HepG2 (cell line): Measurements from ENCODE around the gene TMEM269. TPM values are rescaled to one million over a fixed set of nuclear protein-coding genes. Genes with fewer than 3 reads are reported as not detected.

Experiments used
- ATAC-seq: fragments of 200-7000 bp; cut with Tn5 transposase; 3 replicates; pipeline ENCODE4 v1.9.1; 2020; ENCODE audit warnings: mild to moderate bottlenecking, moderate library complexity
- BruUV-seq: library from RNA; stranded (reverse); fragments of 400-500 nt; replicated peaks from 2 replicates; lab custom pipeline; 2021; lab: Mats Ljungman, UMichigan
- CTCF ChIA-PET: fragments of 300-600 bp; formaldehyde crosslinking; extraction: SDS; loops from one replicate; lab custom pipeline; 2021; ENCODE audit warnings: low total read pairs, inconsistent platforms, low intra/inter-chr PET ratio; lab: Yijun Ruan, JAX
- POLR2A ChIA-PET: fragments of 350-600 bp; sonication (Branson Sonifier 250); formaldehyde crosslinking; loops from one replicate; lab custom pipeline; 2020; ENCODE audit warnings: antibody characterized with exemption, inconsistent platforms; lab: Yijun Ruan, JAX
- DNase-seq: peaks from one replicate; pipeline ENCODE4 v3.0.0-alpha.2; 2015; ENCODE audit warnings: low spot score
- FAIRE-seq: peaks from 3 replicates; lab custom pipeline; 2011; peaks lifted over from hg19 to GRCh38; lab: Jason Lieb, UNC
- H2AFZ ChIP-seq: one replicate; pipeline ENCODE4 v1.6.1; 2011; ENCODE audit warnings: low read length, inconsistent platforms
- H3K27ac ChIP-seq: fragments of 300-600 bp; 3 replicates; pipeline ENCODE4 v1.8.0; 2011; ENCODE audit warnings: mixed run types, mild to moderate bottlenecking, mixed read lengths, low read length, inconsistent platforms; ENCODE audit not compliant: insufficient read depth; ENCODE audit errors: extremely low read length
- H3K27me3 ChIP-seq, 2 experiments: fragments of 200-600 bp in 1 of 2; 2 replicates in 1 of 2; 3 replicates in 1 of 2; pipeline versions ENCODE4 v1.6.0 to v1.8.0; 2011; ENCODE audit warnings: low read length in 2 of 2, mild to moderate bottlenecking in 2 of 2, moderate library complexity in 2 of 2, inconsistent platforms in 1 of 2; ENCODE audit not compliant: insufficient read depth in 2 of 2, control insufficient read depth in 1 of 2
- H3K36me3 ChIP-seq, 2 experiments: fragments of 200-600 bp in 1 of 2; replicated peaks in 1 of 2; 2 replicates in 1 of 2; 3 replicates in 1 of 2; pipeline versions ENCODE4 v1.5.1 to v1.8.0; 2011; ENCODE audit warnings: low read length in 2 of 2, inconsistent platforms in 1 of 2; ENCODE audit not compliant: insufficient read depth in 2 of 2, control insufficient read depth in 1 of 2
- H3K4me1 ChIP-seq: 2 replicates; pipeline ENCODE4 v1.5.1; 2012; ENCODE audit warnings: low read length, inconsistent platforms; ENCODE audit not compliant: insufficient read depth
- H3K4me2 ChIP-seq: 2 replicates; pipeline ENCODE4 v1.6.0; 2011; ENCODE audit warnings: low read depth, low read length, inconsistent platforms
- H3K4me3 ChIP-seq, 3 experiments: fragments of 200-600 bp in 1 of 3; sonication (generic), shearing (Covaris generic) in 1 of 3; replicated peaks in 1 of 3; 2 replicates each; pipeline ENCODE4 v1.5.1; 2011 to 2016; ENCODE audit warnings: low read length in 3 of 3, inconsistent platforms in 2 of 3, low read depth in 2 of 3, mild to moderate bottlenecking in 2 of 3, control low read depth in 1 of 3, mixed read lengths in 1 of 3; ENCODE audit not compliant: insufficient read depth in 1 of 3
- H3K79me2 ChIP-seq: one replicate; pipeline ENCODE4 v1.6.1; 2011; ENCODE audit warnings: low read length, inconsistent platforms; ENCODE audit not compliant: insufficient read depth
- H3K9ac ChIP-seq: 2 replicates; pipeline ENCODE4 v1.6.0; 2011; ENCODE audit warnings: mild to moderate bottlenecking, low read depth, low read length, inconsistent platforms; ENCODE audit not compliant: insufficient read depth
- H3K9me3 ChIP-seq: 2 replicates; pipeline ENCODE4 v1.5.1; 2012; ENCODE audit warnings: mild to moderate bottlenecking, low read length
- H4K20me1 ChIP-seq: 2 replicates; pipeline ENCODE4 v1.6.0; 2011; ENCODE audit warnings: inconsistent platforms, mild to moderate bottlenecking, low read length, moderate library complexity; ENCODE audit not compliant: insufficient read depth
- DMAP1 ChIP-seq: IDR thresholded peaks from 2 replicates; pipeline ENCODE4 v1.6.1; 2016
- DNMT1 ChIP-seq: sonication (generic); formaldehyde crosslinking; IDR thresholded peaks from 2 replicates; pipeline ENCODE4 v1.5.1; 2020; ENCODE audit warnings: mild to moderate bottlenecking, missing genetic modification reagents
- EHMT2 ChIP-seq: fragments of 200-600 bp; sonication (generic); IDR thresholded peaks from 2 replicates; pipeline ENCODE4 v1.7.0; 2017; ENCODE audit warnings: antibody characterized with exemption, low read depth, low read length, borderline replicate concordance
- KLF12 ChIP-seq: sonication (generic); formaldehyde crosslinking; IDR thresholded peaks from 2 replicates; pipeline ENCODE4 v1.4.0; 2020; ENCODE audit warnings: missing genetic modification reagents, borderline replicate concordance
- NBN ChIP-seq: fragments of 450-650 bp; conservative IDR thresholded peaks from 2 replicates; pipeline ENCODE4 v1.6.1; 2017
- PAF1 ChIP-seq: IDR thresholded peaks from 2 replicates; pipeline ENCODE4 v1.6.1; 2016; ENCODE audit warnings: missing genetic modification reagents, missing compliant biosample characterization
- SKI ChIP-seq: fragments of 450-650 bp; IDR thresholded peaks from one replicate; pipeline ENCODE4 v1.6.1; 2018; ENCODE audit warnings: mild to moderate bottlenecking; ENCODE audit not compliant: partially characterized antibody
- ZKSCAN5 ChIP-seq: sonication (generic); formaldehyde crosslinking; IDR thresholded peaks from 2 replicates; pipeline ENCODE4 v1.5.1; 2020; ENCODE audit warnings: mild to moderate bottlenecking, missing genetic modification reagents
- ZNF10 ChIP-seq: sonication (generic); formaldehyde crosslinking; IDR thresholded peaks from 2 replicates; pipeline ENCODE4 v1.4.0; 2020; ENCODE audit warnings: mild to moderate bottlenecking, low read depth, missing genetic modification reagents, borderline replicate concordance
- ZNF318 ChIP-seq: sonication (generic); formaldehyde crosslinking; IDR thresholded peaks from 2 replicates; pipeline ENCODE4 v1.4.0; 2020; ENCODE audit warnings: mild to moderate bottlenecking, missing genetic modification reagents
- ZNF512B ChIP-seq: sonication (generic); formaldehyde crosslinking; IDR thresholded peaks from 2 replicates; pipeline ENCODE4 v1.5.1; 2020; ENCODE audit warnings: missing genetic modification reagents, mild to moderate bottlenecking, borderline replicate concordance
- ZNF691 ChIP-seq: sonication (generic); formaldehyde crosslinking; IDR thresholded peaks from 2 replicates; pipeline ENCODE4 v1.4.0; 2020; ENCODE audit warnings: missing genetic modification reagents, low read depth, mild to moderate bottlenecking, borderline replicate concordance
- WGBS: methylation state at CpG from one replicate; pipeline ENCODE4 v1.1.6; 2017; ENCODE audit warnings: low lambda C conversion rate; 5-methylcytosine and 5-hydroxymethylcytosine counted together
- in situ Hi-C: cut with HindIII; loops from 2 replicates; pipeline ENCODE4 v1.10.0; 2017; ENCODE audit warnings: low pct_unique_long_range_greater_than_20kb; ENCODE audit not compliant: extremely low pct_ligation_motif_present
- intact Hi-C: fragments of 100-400 bp; cut with micrococcal nuclease; formaldehyde crosslinking; loops from one replicate; pipeline ENCODE4 v1.10.0; 2022; ENCODE audit not compliant: unreplicated experiment
- polyA plus RNA-seq, 8 experiments: library from polyadenylated mRNA; depleted of rRNA in 3 of 8; stranded (reverse) in 7 of 8; unstranded in 1 of 8; fragments of >200 nt; fragmentation: Illumina TruSeq in 4 of 8; extraction: Trizol in 4 of 8; gene quantifications; 2 replicates each; pipeline versions ENCODE4 v1.2.1 to v1.2.3, GENCODE V29; 2011 to 2016; ENCODE audit warnings: low read depth in 4 of 8, missing spikeins in 1 of 8, mixed read lengths in 1 of 8; ENCODE audit not compliant: insufficient read depth in 1 of 8
- total RNA-seq, 5 experiments: library from RNA; depleted of rRNA; stranded (reverse); fragments of >200 nt; fragmentation: Illumina TruSeq; extraction: Trizol; gene quantifications; 2 replicates each; pipeline ENCODE4 v1.2.3, GENCODE V29; 2016; ENCODE audit warnings: low read depth in 1 of 5

The TMEM269 gene
- total and polyA plus RNA-seq, 2 of the 13 experiments (the other 11 are each of a cell fraction or from before 2014, with no cell fraction given), result 0.15 to 0.21 TPM

GRCh38 chr1:42831273-42831672 lies 46.5 kb downstream of the TMEM269 start (continued):
- TF ChIP-seq ZNF318 (CRISPR knock-in tag) (no peak), ZNF10 (CRISPR knock-in tag) (no peak), NBN (no peak)

- WGBS, result 89% methylated on average over 3 of the region's 3 CpGs
- Histone ChIP-seq H3K79me2 (no peaks in the 10 kb centered on the region), H2AFZ (no peak overlapping the region), H3K36me3 (no peaks in the 10 kb centered on the region), H3K9me3 (no peaks in the 10 kb centered on the region), H3K4me3 (no peak overlapping the region), H3K9ac (no peak overlapping the region), H3K4me2 (no peak overlapping the region), H4K20me1 (no peaks in the 10 kb centered on the region), H3K27ac (no peak overlapping the region), H3K27me3 (no peaks in the 10 kb centered on the region), H3K4me1 (no peaks in the 10 kb centered on the region)
- no peak for DNase-seq
- in situ Hi-C loops (no loop called here), intact Hi-C loops (no loop called here)
- ATAC-seq, result no peak
- POLR2A ChIA-PET, result no interaction called here
- BruUV-seq, result no TSS peak
- no peak for FAIRE-seq
- CTCF ChIA-PET, result no interaction called here
- TF ChIP-seq ZNF691 (CRISPR knock-in tag), result no peak
- TF ChIP-seq DNMT1 (CRISPR knock-in tag), result no peak
- no peak for TF ChIP-seq SKI
- TF ChIP-seq EHMT2, result no peak
- no peak for TF ChIP-seq KLF12 (CRISPR knock-in tag)
- TF ChIP-seq ZKSCAN5 (CRISPR knock-in tag), result no peak
- no peak for TF ChIP-seq ZNF512B (CRISPR knock-in tag)
- TF ChIP-seq DMAP1 (CRISPR knock-in tag), result no peak
- no peak for TF ChIP-seq PAF1 (CRISPR knock-in tag)
These were observed 48.0 kb downstream of the TMEM269 start for GRCh38 chr1:42832641-42833240.
